Liver (tissue), 3 donors: Measurements from ENCODE around the gene UNC80.

Experiments
- CTCF ChIP-seq: fragments of 150-350 bp; IDR thresholded peaks from 2 replicates; pipeline ENCODE4 v1.5.1; 2017; ENCODE audit warnings: improper control_type of control experiment, low read depth, low read length; ENCODE audit not compliant: missing input control
- EGR1 ChIP-seq, 2 donors: IDR thresholded peaks; 2 replicates each; pipeline ENCODE4 v1.6.1; 2016 to 2018; ENCODE audit warnings: antibody characterized with exemption in 2 of 2, low read depth in 2 of 2
- MAX ChIP-seq: IDR thresholded peaks from 2 replicates; pipeline ENCODE4 v1.6.1; 2016; ENCODE audit warnings: antibody characterized with exemption
- REST ChIP-seq: IDR thresholded peaks from 2 replicates; pipeline ENCODE4 v1.6.1; 2016; ENCODE audit warnings: antibody characterized with exemption, mild to moderate bottlenecking
- SP1 ChIP-seq: IDR thresholded peaks from 2 replicates; pipeline ENCODE4 v1.6.1; 2018; ENCODE audit warnings: antibody characterized with exemption, mild to moderate bottlenecking
- TAF1 ChIP-seq: conservative IDR thresholded peaks from 2 replicates; pipeline ENCODE4 v1.6.1; 2016; ENCODE audit warnings: antibody characterized with exemption, mild to moderate bottlenecking
- YY1 ChIP-seq: IDR thresholded peaks from 2 replicates; pipeline ENCODE4 v1.6.1; 2016; ENCODE audit warnings: antibody characterized with exemption, mild to moderate bottlenecking
- ZBTB33 ChIP-seq: IDR thresholded peaks from 2 replicates; pipeline ENCODE4 v1.6.1; 2016; ENCODE audit warnings: antibody characterized with exemption
- donor health status: healthy.
- donor health status: healthy.

GRCh38 chr2:209773377-209773776, 1.7 kb downstream of the UNC80 start:
- TF ChIP-seq CTCF: no peak
- no peak for TF ChIP-seq SP1
- no peak for TF ChIP-seq ZBTB33
- TF ChIP-seq REST: no peak
- TF ChIP-seq MAX: no peak
- no peak for TF ChIP-seq YY1
- TF ChIP-seq TAF1: no peak
- no peak for TF ChIP-seq EGR1 (IDR thresholded peaks at IDR 0.05; ENCODE audit: low read depth in 2 of 2)
